A549 treated with AZD9567 at 1 μM for 4 hours (cell line): ENCODE results near the gene ACADVL. TPM values are rescaled to one million over a fixed set of nuclear protein-coding genes. Genes with fewer than 3 reads are reported as not detected.

Experiments used
- total RNA-seq: library from RNA; stranded (reverse); fragments of 200-300 nt; extraction: Qiagen RNA extraction; gene quantifications from 5 replicates; pipeline ENCODE4 v1.2.3, GENCODE V29; 2022; ENCODE audit not compliant: insufficient read depth

Gene ACADVL
- total RNA-seq, result 264 to 485 TPM (median 439 TPM) in 5 replicates

DNA sequence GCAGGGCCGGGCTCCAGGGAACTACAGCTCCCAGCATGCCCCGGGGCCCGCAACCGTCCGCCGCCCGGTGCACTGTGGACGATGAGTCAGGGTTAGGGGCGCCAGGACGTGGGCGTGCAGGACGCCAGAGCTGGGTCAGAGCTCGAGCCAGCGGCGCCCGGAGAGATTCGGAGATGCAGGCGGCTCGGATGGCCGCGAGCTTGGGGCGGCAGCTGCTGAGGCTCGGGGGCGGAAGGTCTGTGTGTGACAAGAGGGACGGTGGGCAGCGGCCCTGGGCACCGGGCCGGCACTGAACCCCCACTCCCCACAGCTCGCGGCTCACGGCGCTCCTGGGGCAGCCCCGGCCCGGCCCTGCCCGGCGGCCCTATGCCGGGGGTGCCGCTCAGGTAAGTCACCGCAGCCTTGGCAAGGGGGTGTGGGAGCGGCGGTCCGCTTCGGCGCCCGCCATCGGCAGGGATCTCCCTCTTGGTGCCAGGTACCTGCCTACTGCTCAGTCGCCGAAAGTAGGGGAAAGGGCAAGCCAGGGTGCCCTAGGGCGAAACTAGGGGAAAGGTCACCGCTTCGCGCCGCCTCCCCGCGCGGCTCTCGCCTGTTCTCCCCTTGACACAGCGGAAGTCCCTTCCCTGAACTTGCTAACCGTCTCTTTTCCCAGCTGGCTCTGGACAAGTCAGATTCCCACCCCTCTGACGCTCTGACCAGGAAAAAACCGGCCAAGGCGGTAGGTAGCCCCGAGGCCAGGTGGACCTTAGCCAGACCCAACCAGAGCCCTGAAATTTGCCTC is at the start of gene ACADVL, which contains the start of gene DLG4:
ACADVL (plus strand) TSS at position 127 of the 781 bp plus-strand sequence; CDS start at position 174, 47 bp downstream.
DLG4 (minus strand) TSS at position 25 of the 781 bp plus-strand sequence.

DNA sequence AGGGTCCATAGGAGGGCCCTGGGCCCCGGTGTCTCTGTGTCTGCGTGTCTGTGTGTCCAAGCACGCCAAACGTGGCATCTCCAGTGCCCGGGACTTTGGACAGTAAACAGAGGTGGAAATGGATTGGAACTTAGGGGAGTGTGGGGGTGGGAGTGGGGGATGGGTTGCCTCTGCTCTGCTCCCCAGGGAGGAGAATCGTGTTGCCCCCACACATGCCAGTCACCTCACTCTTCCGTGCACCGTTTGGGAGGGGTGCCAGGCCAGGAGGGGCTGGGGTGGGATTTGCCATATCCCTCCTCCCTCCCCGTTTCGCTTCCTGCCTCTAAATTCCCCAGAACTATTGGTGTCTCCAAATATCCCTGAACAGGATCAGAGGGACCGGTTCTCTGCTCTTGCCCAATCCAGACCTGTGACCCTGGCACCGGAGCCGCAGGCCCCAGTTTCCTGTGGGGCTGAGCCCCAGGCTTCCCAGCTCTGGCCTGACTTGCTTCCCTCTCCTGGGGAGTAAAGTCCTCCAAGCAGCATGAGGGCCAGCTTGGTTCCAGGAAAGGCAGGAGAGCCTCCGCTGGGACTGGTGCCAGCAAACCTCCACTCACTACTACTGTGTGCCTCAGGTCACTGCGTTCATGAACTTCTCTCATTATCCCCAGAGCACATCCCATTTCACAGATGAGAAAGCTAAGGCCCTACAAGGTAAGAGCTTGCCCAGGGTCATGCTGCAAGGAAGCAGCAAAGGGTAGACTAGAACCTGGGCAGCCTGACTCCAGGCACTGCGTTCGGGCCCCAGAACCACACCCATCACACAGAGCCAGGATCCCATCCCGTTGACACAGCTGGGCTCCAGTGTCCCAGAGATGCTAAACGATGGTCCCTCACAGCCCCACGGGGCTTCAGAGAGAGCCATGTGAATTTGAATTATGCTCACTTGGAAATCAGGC is 40.2 kb upstream of the ACADVL start, which contains the start of gene ASGR1:
ASGR1 (minus strand) TSS at position 54 of the 938 bp plus-strand sequence. CDS start 807 bp downstream, outside the sequence.

DNA sequence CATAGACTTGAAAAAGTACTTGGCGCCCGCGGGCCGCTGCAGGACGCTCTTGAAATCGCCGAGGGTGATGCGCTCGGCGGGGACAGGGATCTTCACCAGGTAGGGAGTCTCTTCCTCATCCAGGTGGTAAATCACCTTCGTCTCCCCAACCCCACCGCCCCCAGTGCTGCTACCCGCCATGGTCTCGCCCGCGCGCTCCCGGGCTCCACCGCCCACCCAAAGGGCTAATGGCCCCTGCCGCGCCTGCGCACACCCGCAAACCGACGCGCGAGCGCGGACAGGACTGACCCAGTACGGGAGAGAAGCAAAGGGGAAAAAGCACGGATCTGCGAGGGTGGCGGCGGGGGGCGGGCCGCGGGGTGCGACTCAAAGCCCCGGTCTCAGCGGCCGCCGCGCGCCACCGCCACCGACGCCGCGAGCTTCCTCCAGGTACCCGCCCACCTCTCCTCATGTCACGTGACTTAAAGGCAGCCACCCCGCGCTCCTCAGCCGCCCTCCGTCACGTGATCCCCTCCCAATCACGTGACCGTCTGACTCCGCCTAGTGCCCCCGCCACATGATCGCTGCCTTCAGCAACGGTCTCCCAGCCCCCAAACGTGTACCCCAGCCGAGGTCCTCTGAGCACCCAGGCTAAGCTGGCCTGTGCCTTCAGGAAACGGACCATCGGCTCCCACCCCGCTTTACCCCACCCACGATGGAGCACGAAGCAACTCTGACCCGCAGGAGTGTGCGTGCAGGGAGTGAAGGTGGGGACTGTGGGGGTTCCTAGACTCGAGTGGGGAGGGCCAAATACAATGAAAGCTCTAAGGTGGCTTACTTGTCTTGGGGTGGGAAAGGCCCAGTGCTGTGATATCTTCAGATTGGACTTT is 14.6 kb downstream of the ACADVL start, which contains the start of gene DVL2:
DVL2 (minus strand) TSS at position 435 of the 869 bp plus-strand sequence; CDS start at position 180, 255 bp downstream.

GRCh38 chr17:7239091-7240027 is 19.6 kb downstream of the ACADVL start, which contains the start of gene PHF23:
TSS of gene PHF23 (minus strand) at chr17:7239457. CDS start at chr17:7239279, 178 bp downstream.

GRCh38 chr17:7241783-7242716 is 22.3 kb downstream of the ACADVL start, which contains the start of gene GABARAP:
TSS of gene GABARAP (minus strand) at chr17:7242449. CDS start at chr17:7242330, 119 bp downstream.

DNA sequence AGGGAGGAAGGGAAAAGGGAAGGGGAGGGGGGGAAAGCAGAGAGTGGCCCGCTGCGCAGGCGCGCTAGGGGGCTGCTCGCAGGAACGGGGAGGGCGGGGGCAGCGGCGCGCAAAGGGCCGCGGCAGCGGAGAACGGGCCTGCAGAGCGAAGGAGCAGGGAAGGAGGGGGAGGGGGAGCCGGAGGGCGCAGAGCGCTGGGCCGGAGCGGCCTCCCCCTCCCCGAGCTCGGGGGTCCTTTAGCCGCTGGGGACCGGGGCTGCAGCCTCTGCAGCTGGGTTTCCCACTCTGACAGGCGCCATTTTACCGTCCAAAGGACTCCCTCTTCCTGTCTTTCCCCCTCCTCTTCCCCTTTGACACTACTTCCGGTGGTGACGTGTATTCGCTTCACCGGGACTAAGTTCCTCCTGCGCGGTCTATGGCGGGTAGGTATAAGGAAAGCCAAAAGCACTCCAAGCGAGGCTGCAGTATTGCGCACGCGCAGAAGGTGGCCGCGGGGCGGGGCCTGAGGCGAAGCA is 32.0 kb downstream of the ACADVL start, which contains the start of gene CTDNEP1:
CTDNEP1 (minus strand) TSS at position 74 of the 515 bp plus-strand sequence. CDS start 438 bp downstream, outside the sequence.

DNA sequence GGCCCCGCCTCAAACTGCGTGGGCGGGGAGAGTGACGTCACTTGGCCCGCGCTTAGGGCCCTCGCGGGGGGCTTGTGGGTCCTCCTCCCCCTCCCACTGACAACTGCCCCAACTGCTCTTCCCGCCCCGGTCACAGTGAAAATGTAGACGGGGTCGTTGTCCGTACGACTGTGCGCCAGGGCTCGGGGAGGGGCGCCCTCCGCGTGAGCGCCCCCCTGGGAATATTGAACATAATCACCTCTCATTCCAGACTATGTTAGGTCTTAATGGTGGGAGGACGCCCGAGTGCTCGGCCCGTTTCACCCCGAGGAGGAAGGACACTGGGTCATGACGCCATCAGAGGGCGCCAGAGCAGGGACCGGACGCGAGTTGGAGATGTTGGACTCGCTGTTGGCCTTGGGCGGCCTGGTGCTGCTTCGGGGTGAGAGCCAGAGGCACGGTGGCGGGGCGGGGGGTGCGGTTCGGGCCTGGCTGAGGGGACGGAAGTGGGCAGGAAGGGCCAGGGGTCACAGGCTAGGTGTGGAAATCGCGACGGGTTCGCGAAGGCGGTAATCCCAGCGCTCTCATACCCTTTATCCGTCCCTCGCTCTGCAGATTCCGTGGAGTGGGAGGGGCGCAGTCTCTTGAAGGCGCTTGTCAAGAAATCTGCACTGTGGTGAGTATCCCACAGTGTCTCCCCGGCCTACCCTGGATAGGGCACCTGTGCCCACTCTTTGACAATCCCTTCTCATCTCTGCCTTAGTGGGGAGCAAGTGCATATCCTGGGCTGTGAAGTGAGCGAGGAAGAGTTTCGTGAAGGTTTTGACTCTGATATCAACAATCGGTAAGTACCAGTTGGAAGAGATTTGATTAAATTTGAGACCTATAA is 32.7 kb downstream of the ACADVL start, which contains the start of gene ELP5:
ELP5 (plus strand) TSS at position 40 of the 868 bp plus-strand sequence; CDS start at position 376, 336 bp downstream.

GRCh38 chr17:7262192-7262934 is 42.6 kb downstream of the ACADVL start, which contains the start of gene CLDN7:
TSS of gene CLDN7 (minus strand) at chr17:7262478. CDS start at chr17:7262043, 435 bp downstream.

Other genes with a start within 250 kb of the ACADVL start
- gene ALOX12, start 223.9 kb upstream of the ACADVL start, total RNA-seq, result not detected in 5 replicates
- gene RNASEK, start 207.3 kb upstream of the ACADVL start, total RNA-seq, result 364 to 487 TPM (median 429 TPM) in 5 replicates
- not detected in 5 replicates for gene BCL6B, start 196.9 kb upstream of the ACADVL start, total RNA-seq
- gene SLC16A13, start 183.9 kb upstream of the ACADVL start, total RNA-seq, result 3.5 to 8.5 TPM (median 7.7 TPM) in 5 replicates
- not detected in 5 replicates for gene SLC16A11, start 175.8 kb upstream of the ACADVL start, total RNA-seq
- not detected in 5 replicates for gene CLEC10A, start 139.7 kb upstream of the ACADVL start, total RNA-seq
- gene ASGR2, start 105.1 kb upstream of the ACADVL start, total RNA-seq, result 1.5 TPM in 1 of 5 replicates, not detected in the others
- 0.70 to 1.2 TPM (median 0.90 TPM) in 4 of 5 replicates, not detected in the other for gene ASGR1, start 40.6 kb upstream of the ACADVL start, total RNA-seq
- 5.9 to 6.9 TPM (median 6.2 TPM) in 5 replicates for gene DLG4, start 102 bp upstream of the ACADVL start, total RNA-seq
- 29.2 to 43.3 TPM (median 42.3 TPM) in 5 replicates for gene DVL2, start 14.6 kb downstream of the ACADVL start, total RNA-seq
- gene PHF23, start 19.5 kb downstream of the ACADVL start, total RNA-seq, result 67.2 to 91.5 TPM (median 83.0 TPM) in 5 replicates
- 638 to 734 TPM (median 663 TPM) in 5 replicates for gene GABARAP, start 22.5 kb downstream of the ACADVL start, total RNA-seq
- 202 to 277 TPM (median 222 TPM) in 5 replicates for gene CTDNEP1, start 31.8 kb downstream of the ACADVL start, total RNA-seq
- 115 to 144 TPM (median 128 TPM) in 5 replicates for gene ELP5, start 32.3 kb downstream of the ACADVL start, total RNA-seq
- 1.4 to 1.8 TPM (median 1.6 TPM) in 4 of 5 replicates, not detected in the other for gene CLDN7, start 42.5 kb downstream of the ACADVL start, total RNA-seq
- gene SLC2A4, start 61.8 kb downstream of the ACADVL start, total RNA-seq, result 0.28 to 0.45 TPM (median 0.37 TPM) in 4 of 5 replicates, not detected in the other
- 0.46 to 0.72 TPM (median 0.60 TPM) in 4 of 5 replicates, not detected in the other for gene YBX2, start 74.7 kb downstream of the ACADVL start, total RNA-seq
- gene EIF5A, start 87.7 kb downstream of the ACADVL start, total RNA-seq, result 1,570 to 1,809 TPM (median 1,672 TPM) in 5 replicates
- gene GPS2, start 95.4 kb downstream of the ACADVL start, total RNA-seq, result 91.5 to 113 TPM (median 108 TPM) in 5 replicates
- 30.5 to 37.6 TPM (median 36.4 TPM) in 5 replicates for gene NEURL4, start 109.4 kb downstream of the ACADVL start, total RNA-seq
- 2.1 to 5.5 TPM (median 3.9 TPM) in 4 of 5 replicates, not detected in the other for gene ACAP1, start 116.6 kb downstream of the ACADVL start, total RNA-seq
- gene KCTD11, start 132.2 kb downstream of the ACADVL start, total RNA-seq, result 10.3 to 15.0 TPM (median 13.0 TPM) in 5 replicates
- not detected in 5 replicates for gene TMEM95, start 135.2 kb downstream of the ACADVL start, total RNA-seq
- gene TNK1, start 161.2 kb downstream of the ACADVL start, total RNA-seq, result 1.4 to 1.7 TPM (median 1.6 TPM) in 5 replicates
- gene PLSCR3, start 174.6 kb downstream of the ACADVL start, total RNA-seq, result 36.1 to 44.4 TPM (median 40.5 TPM) in 5 replicates
- gene TMEM256, start 184.2 kb downstream of the ACADVL start, total RNA-seq, result 181 to 231 TPM (median 208 TPM) in 5 replicates
- gene NLGN2, start 187.9 kb downstream of the ACADVL start, total RNA-seq, result 12.4 to 20.9 TPM (median 18.3 TPM) in 5 replicates
- 0.08 TPM in 2 of 5 replicates, not detected in the others for gene SPEM1, start 200.4 kb downstream of the ACADVL start, total RNA-seq
- 0.05 to 0.07 TPM (median 0.05 TPM) in 3 of 5 replicates, not detected in the others for gene SPEM2, start 205.7 kb downstream of the ACADVL start, total RNA-seq
- gene SPEM3, start 208.9 kb downstream of the ACADVL start, total RNA-seq, result 0.02 to 0.06 TPM (median 0.02 TPM) in 3 of 5 replicates, not detected in the others
- gene TMEM102, start 215.5 kb downstream of the ACADVL start, total RNA-seq, result 7.5 to 12.0 TPM (median 11.6 TPM) in 5 replicates
- gene FGF11, start 219.6 kb downstream of the ACADVL start, total RNA-seq, result 0.67 to 1.3 TPM (median 0.74 TPM) in 4 of 5 replicates, not detected in the other
- gene CHRNB1, start 225.1 kb downstream of the ACADVL start, total RNA-seq, result 5.7 to 17.4 TPM (median 8.1 TPM) in 5 replicates